GM10266 (cell line): ENCODE results near the gene DNASE1L2.
"Not testable (repeated sequence)": the region's sequence is repeated elsewhere in the genome, so short reads cannot be mapped to it uniquely, and the experiment has no call there.

ENCODE experiments used
- DNase-seq: peaks from one replicate; pipeline ENCODE4 v3.0.0; 2012; ENCODE audit errors: extremely low spot score
- TF ChIP-seq, protein P1 (sequence below): IDR thresholded peaks from 2 replicates; pipeline ENCODE4 v1.5.1; 2012; ENCODE audit warnings: mild to moderate bottlenecking, low read depth; ENCODE audit not compliant: control insufficient read depth, insufficient read depth; ENCODE audit errors: missing control alignments

The DNASE1L2 gene

DNA sequence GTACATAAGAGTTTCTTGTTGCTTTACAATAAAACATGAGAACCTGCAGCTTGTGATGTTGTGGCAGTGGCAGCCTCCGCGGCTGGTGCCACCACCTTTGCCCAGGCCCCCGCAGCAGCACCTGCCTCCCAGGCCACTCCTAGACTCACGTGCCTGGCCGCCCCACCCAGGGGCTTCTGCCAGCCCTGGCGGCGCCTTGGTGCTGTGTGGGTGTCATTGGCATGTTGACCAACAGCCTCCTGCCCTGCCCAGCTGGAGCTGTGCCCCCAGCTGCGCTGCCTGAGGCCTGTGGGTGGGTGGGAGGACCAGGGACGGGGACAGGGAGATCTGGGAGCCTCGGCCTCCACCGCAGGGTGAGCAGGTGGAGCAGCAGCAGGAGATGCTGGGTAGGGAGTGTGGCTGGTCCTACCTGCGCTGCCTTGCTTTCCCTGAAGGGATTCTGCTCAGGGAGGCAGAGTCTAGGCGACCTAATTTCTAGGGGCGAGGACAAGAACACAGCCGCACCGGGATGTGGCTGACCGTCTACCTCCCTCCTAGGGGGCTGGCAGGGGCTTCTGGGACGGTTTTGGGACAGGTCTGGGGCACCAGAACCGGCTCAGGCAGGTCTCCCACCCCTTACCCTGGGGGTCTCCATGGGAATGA lies 428 bp upstream of the DNASE1L2 start:
- no peak for DNase-seq
- TF ChIP-seq, protein P1, sequence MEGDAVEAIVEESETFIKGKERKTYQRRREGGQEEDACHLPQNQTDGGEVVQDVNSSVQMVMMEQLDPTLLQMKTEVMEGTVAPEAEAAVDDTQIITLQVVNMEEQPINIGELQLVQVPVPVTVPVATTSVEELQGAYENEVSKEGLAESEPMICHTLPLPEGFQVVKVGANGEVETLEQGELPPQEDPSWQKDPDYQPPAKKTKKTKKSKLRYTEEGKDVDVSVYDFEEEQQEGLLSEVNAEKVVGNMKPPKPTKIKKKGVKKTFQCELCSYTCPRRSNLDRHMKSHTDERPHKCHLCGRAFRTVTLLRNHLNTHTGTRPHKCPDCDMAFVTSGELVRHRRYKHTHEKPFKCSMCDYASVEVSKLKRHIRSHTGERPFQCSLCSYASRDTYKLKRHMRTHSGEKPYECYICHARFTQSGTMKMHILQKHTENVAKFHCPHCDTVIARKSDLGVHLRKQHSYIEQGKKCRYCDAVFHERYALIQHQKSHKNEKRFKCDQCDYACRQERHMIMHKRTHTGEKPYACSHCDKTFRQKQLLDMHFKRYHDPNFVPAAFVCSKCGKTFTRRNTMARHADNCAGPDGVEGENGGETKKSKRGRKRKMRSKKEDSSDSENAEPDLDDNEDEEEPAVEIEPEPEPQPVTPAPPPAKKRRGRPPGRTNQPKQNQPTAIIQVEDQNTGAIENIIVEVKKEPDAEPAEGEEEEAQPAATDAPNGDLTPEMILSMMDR: no peak

DNA sequence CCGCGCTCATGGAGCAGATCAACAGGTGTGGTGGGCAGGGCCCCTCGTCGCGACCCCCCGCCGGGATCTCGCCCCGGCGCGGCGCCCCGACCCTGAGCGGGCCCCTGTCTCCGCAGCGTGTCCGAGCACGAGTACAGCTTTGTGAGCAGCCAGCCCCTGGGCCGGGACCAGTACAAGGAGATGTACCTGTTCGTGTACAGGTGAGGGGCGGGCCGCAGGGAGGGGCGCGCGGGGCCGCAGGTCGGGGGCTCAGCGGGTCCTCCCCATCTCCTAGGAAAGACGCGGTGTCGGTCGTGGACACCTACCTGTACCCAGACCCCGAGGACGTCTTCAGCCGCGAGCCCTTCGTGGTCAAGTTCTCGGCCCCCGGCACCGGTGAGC lies 848 bp downstream of the DNASE1L2 start:
- no peak for DNase-seq

DNA sequence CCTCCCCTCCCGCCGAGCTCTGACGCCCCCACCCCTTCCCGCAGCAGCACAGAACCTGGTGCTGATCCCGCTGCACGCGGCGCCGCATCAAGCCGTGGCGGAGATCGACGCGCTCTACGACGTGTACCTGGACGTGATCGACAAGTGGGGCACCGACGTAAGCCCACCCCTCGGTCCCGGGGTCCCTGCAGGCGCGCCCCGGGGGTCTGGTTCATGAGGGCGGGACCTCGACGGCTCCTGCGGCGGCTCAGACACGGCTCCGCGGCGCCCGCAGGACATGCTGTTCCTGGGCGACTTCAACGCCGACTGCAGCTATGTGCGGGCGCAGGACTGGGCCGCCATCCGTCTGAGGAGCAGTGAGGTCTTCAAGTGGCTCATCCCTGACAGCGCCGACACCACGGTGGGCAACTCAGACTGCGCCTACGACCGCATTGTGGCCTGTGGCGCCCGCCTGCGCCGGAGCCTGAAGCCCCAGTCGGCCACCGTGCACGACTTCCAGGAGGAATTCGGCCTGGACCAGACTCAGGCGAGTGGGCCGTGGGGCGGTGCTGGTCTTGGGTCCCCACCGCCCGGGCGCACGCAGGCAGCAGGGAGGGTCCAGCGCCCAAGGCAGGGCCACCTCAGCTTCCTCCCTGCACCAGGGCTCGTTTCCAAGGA lies 1.4 kb downstream of the DNASE1L2 start:
- DNase-seq: no peak
- TF ChIP-seq, protein P1: no peak

More for the DNA sequence above, 848 bp downstream of the DNASE1L2 start:
- TF ChIP-seq, protein P1: no peak

DNA sequence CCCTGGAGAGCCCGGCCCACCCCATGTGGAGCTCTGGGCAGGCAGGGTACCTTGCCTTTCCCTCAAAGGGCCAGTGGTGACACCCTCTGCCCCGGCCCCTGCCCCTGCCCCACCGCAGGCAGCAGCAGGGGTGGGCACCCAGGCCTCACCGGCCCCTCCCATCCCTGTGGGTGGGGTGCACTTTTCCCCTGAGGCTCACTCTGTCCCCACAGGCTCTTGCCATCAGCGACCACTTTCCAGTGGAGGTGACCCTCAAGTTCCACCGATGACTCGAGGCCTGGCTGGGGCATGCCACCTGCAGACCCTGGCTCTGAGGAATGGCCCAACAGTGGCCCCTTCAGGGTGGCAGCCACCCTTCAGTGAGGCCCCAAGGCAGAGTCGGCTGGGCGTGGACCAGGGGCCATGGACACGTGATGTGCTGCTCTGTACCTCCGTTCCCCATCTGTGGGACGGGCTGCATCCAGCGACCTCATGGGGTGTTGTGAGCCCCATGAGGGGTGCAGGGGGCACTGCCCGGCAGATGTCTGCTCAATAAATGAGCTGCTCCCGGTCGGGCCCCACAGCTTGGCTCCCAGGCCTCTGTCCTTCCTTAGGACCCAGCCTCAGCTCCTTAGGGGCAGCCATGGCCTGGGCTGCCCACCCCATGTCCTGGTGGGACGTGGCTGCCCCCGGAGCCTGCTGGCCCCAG lies 2.0 kb downstream of the DNASE1L2 start:
- DNase-seq: no peak
- TF ChIP-seq, protein P1: no peak

DNA sequence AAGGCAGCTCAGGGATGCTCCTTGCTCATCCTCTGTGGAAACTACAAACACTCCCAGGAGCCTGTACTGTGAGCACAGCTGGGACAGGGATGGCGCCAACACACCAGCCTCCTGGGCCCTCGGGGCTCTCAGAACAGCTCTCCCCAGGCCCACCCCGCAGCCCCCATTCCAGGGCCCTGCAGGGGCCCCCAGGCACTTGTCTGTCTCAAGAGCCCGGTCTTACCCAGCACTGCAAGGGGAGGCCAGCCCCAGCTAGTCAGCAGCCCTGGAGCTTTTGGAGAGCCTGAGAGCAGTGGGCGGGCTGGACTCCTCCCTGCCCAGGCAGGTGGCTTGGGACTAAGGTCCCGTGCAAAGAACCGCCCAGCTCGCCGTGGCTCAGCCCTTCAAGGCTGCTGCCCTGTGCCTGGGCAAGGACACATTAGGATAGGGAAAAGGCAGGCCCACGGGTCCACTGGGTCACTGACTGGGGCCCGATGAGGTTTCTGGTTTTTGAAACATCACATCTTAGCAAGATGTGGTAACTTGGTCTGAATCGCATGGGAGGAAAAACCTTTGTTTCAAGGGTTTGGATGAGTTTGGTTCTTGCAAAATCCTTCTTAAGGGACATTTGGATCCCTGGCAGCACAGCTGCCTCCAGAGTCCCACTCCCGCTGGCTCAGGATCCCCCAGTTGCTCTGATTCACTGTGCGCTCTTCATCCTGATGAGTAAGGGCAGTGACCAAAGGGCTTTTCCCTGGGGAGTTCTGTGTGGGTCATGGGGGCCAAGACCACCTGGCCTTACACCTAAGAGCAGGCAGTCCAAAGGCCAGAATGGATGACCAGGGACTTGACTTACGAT lies 2.8 kb downstream of the DNASE1L2 start:
- TF ChIP-seq, protein P1: no peak

DNA sequence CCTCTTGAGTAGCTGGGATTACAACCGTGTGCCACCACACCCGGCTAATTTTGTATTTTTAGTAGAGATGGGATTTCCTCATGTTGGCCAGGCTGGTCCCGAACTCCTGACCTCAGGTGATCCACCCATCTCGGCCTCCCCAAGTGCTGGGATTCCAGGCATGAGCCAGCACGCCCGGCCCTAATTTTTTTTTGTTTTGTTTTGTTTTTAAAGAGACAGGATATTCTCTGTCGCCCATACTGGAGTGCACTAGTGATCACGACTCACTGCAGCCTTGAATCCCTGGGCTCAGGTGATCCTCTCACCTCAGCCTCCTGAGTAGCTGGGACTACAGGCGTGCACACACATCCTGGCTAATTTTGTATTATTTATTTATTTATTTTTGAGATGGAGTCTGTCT lies 4.1 kb downstream of the DNASE1L2 start:
- not testable (repeated sequence) for DNase-seq

More for the DNA sequence above, 2.8 kb downstream of the DNASE1L2 start:
- DNase-seq: no peak

DNA sequence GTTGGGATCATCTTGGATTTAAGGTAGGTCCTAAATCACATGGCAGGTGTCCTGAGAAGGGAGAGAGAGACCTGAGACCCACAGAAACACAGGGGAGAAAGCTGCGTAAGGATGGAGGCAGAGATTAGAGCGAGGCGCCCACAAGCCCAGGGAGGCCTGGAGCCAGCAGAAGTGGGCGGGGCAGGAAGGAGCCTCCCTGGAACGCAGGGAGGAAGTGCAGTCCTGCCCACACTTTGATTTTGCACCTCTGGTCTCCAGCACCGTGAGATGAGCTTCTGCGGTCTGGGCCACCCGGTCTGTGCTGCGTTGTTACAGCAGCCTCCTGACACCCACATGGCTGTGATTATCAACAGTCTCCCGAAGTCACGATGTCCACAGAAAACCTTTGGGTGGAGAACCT lies 6.4 kb downstream of the DNASE1L2 start:
- no peak for DNase-seq
- TF ChIP-seq, protein P1: no peak
